SK-N-SH (cell line): Measurements from ENCODE around the gene TRNP1. TPM values are rescaled to one million over a fixed set of nuclear protein-coding genes. Genes with fewer than 3 reads are reported as not detected.

Experiments used
- CTCF ChIA-PET: fragments of 300-600, 350-600 bp; formaldehyde crosslinking; extraction: SDS; loops from one replicate; lab custom pipeline; 2021; lab: Yijun Ruan, JAX
- POLR2A ChIA-PET: fragments of 350-600 bp; sonication (Branson Sonifier 250); formaldehyde crosslinking; extraction: SDS; loops from one replicate; lab custom pipeline; 2020; ENCODE audit warnings: antibody characterized with exemption, inconsistent platforms; lab: Yijun Ruan, JAX
- DNase-seq: peaks from one replicate; pipeline ENCODE4 v3.0.0; 2012
- H2AFZ ChIP-seq: fragments of 200-600 bp; sonication (generic); 2 replicates; pipeline ENCODE4 v1.8.1; 2016; ENCODE audit warnings: antibody characterized with exemption, mild to moderate bottlenecking, low read depth
- H3F3A ChIP-seq: fragments of 200-600 bp; sonication (generic); replicated peaks from 2 replicates; pipeline ENCODE3; 2016; ENCODE audit warnings: antibody characterized with exemption, mild to moderate bottlenecking; ENCODE audit not compliant: insufficient read depth
- H3K27ac ChIP-seq, 2 experiments: fragments of 200-500 bp in 1 of 2; fragments of 200-600 bp in 1 of 2; sonication (Bioruptor generic) in 1 of 2; sonication (generic), shearing (Covaris generic) in 1 of 2; 2 replicates each; pipeline versions ENCODE4 v1.5.1 to v1.6.1; 2014 to 2016; ENCODE audit warnings: low read depth in 2 of 2, inconsistent platforms in 1 of 2, low read length in 1 of 2, mild to moderate bottlenecking in 1 of 2, mixed read lengths in 1 of 2
- H3K27me3 ChIP-seq: fragments of 200-600 bp; sonication (generic), shearing (Covaris generic); 2 replicates; pipeline ENCODE4 v1.6.1; 2016; ENCODE audit warnings: mixed run types; ENCODE audit not compliant: insufficient read depth
- H3K36me3 ChIP-seq, 2 experiments: fragments of 200-500 bp in 1 of 2; fragments of 200-600 bp in 1 of 2; sonication (Bioruptor generic) in 1 of 2; sonication (generic) in 1 of 2; replicated peaks in 1 of 2; 2 replicates each; pipeline versions ENCODE3 to v1.5.1; 2014 to 2016; ENCODE audit warnings: low read length in 1 of 2, mild to moderate bottlenecking in 1 of 2; ENCODE audit not compliant: insufficient read depth in 2 of 2, control insufficient read depth in 1 of 2
- H3K4me1 ChIP-seq, 2 experiments: fragments of 200-500 bp in 1 of 2; fragments of 200-600 bp in 1 of 2; sonication (Bioruptor generic) in 1 of 2; sonication (generic), shearing (Covaris generic) in 1 of 2; 2 replicates each; pipeline versions ENCODE4 v1.5.1 to v1.6.1; 2014 to 2016; ENCODE audit warnings: low read depth in 1 of 2, low read length in 1 of 2, mixed run types in 1 of 2; ENCODE audit not compliant: insufficient read depth in 2 of 2, control insufficient read depth in 1 of 2
- H3K4me2 ChIP-seq: fragments of 200-600 bp; sonication (generic), shearing (Covaris generic); 2 replicates; pipeline ENCODE4 v1.6.1; 2017; ENCODE audit warnings: mixed run types
- H3K4me3 ChIP-seq, 2 experiments: fragments of 200-500 bp in 1 of 2; fragments of 200-600 bp in 1 of 2; sonication (Bioruptor generic) in 1 of 2; sonication (generic), shearing (Covaris generic) in 1 of 2; 2 replicates each; pipeline versions ENCODE4 v1.5.1 to v1.8.1; 2014 to 2016; ENCODE audit warnings: low read depth in 2 of 2, inconsistent platforms in 1 of 2, low read length in 1 of 2, mild to moderate bottlenecking in 1 of 2, mixed read lengths in 1 of 2, moderate library complexity in 1 of 2
- H3K79me2 ChIP-seq: fragments of 200-600 bp; sonication (generic); 2 replicates; pipeline ENCODE4 v1.8.1; 2017; ENCODE audit warnings: mild to moderate bottlenecking; ENCODE audit not compliant: insufficient read depth
- H3K9ac ChIP-seq: fragments of 200-600 bp; sonication (generic); 2 replicates; pipeline ENCODE4 v1.6.1; 2017; ENCODE audit warnings: mixed run types
- H3K9me2 ChIP-seq: fragments of 200-600 bp; sonication (generic); 2 replicates; pipeline ENCODE4 v1.6.1; 2017; ENCODE audit warnings: mixed run types
- H3K9me3 ChIP-seq: fragments of 200-600 bp; sonication (generic); 2 replicates; pipeline ENCODE4 v1.6.1; 2017; ENCODE audit warnings: mixed run types, mild to moderate bottlenecking, moderate library complexity
- H4K20me1 ChIP-seq: fragments of 200-600 bp; sonication (generic); 2 replicates; pipeline ENCODE4 v1.6.1; 2017; ENCODE audit warnings: mild to moderate bottlenecking, mixed run types; ENCODE audit not compliant: insufficient read depth
- EZH2phosphoT487 ChIP-seq: fragments of 200-600 bp; sonication (generic); IDR thresholded peaks from 2 replicates; pipeline ENCODE4 v1.6.1; 2017; ENCODE audit warnings: low read depth, mixed run types, mild to moderate bottlenecking, antibody characterized with exemption, moderate library complexity, borderline replicate concordance
- FOXM1 ChIP-seq: IDR thresholded peaks from 2 replicates; pipeline ENCODE4 v1.4.0; 2012; ENCODE audit warnings: low read depth, mild to moderate bottlenecking
- JUND ChIP-seq: IDR thresholded peaks from 2 replicates; pipeline ENCODE4 v1.4.0; 2012
- POLR2AphosphoS5 ChIP-seq: IDR thresholded peaks from 2 replicates; pipeline ENCODE4 v1.6.1; 2012; ENCODE audit warnings: low read depth, low read length
- TAF1 ChIP-seq: IDR thresholded peaks from 2 replicates; pipeline ENCODE4 v1.6.1; 2012; ENCODE audit warnings: low read depth, mild to moderate bottlenecking, low read length, moderate library complexity, borderline replicate concordance
- YY1 ChIP-seq: IDR thresholded peaks from 2 replicates; pipeline ENCODE4 v1.4.0; 2012; ENCODE audit warnings: low read depth, mild to moderate bottlenecking
- WGBS: methylation state at CpG from one replicate; pipeline ENCODE4 v1.1.6; 2017; ENCODE audit warnings: low lambda C conversion rate; 5-methylcytosine and 5-hydroxymethylcytosine counted together
- polyA plus RNA-seq, 3 experiments: library from polyadenylated mRNA; depleted of rRNA; stranded (reverse); fragments of >200 nt; gene quantifications; 2 replicates each; pipeline ENCODE4 v1.2.3, GENCODE V29; 2012
- TF ChIP-seq, protein P1 (sequence below): IDR thresholded peaks from 2 replicates; pipeline ENCODE4 v1.6.1; 2012; ENCODE audit warnings: mild to moderate bottlenecking, low read depth, low read length, moderate library complexity
- TF ChIP-seq, protein P2 (sequence below): fragments of 150-350 bp; IDR thresholded peaks from 2 replicates; pipeline ENCODE4 v1.6.1; 2016; ENCODE audit warnings: mild to moderate bottlenecking, low read depth, low read length
- TF ChIP-seq, protein P3 (sequence below): IDR thresholded peaks from 2 replicates; pipeline ENCODE4 v1.4.0; 2012; ENCODE audit warnings: low read depth, borderline replicate concordance
- TF ChIP-seq, protein P4 (sequence below): fragments of 150-350 bp; IDR thresholded peaks from 2 replicates; pipeline ENCODE4 v1.6.1; 2017; ENCODE audit warnings: antibody characterized with exemption, low read length, low read depth, borderline replicate concordance
- TF ChIP-seq, protein P5 (sequence below): fragments of 200-600 bp; sonication (generic); IDR thresholded peaks from 2 replicates; pipeline ENCODE4 v1.6.1; 2017; ENCODE audit warnings: antibody characterized with exemption, mild to moderate bottlenecking, moderate library complexity

The TRNP1 gene
- polyA plus RNA-seq, 1 of the 3 experiments (the other 2 are of a cell fraction): 8.8 TPM

DNA sequence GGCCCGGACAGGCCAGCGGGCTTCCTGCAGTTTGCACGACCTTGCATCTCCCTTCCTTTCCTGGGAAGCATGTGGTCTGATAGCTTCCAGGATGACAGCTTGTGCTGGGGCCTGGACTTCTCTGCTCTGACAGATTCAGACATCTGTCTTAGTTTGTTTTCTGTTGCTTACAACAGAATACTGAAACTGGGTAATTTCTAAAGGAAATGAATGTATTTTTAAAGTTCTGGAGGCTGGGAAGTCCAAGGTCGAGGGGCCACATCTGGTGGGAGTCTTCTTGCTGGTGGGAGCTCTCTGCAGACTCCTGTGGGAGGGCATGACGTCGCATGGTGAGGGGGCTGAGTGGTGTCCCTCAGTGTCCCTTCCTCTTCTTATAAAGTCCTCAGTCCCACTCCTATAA lies 54.4 kb downstream of the TRNP1 start:
- no peak for DNase-seq
- Histone ChIP-seq H3K4me2 (no peak overlapping the region), H4K20me1 (no peaks in the 10 kb centered on the region), H2AFZ (no peak overlapping the region), H3K9me3 (no peaks in the 10 kb centered on the region), H3K79me2 (no peaks in the 10 kb centered on the region), H3K27me3 (no peaks in the 10 kb centered on the region), H3K9me2 (no peaks in the 10 kb centered on the region), H3K4me3 (no peak overlapping the region), H3K4me1 (no peaks in the 10 kb centered on the region), H3K9ac (no peak overlapping the region), H3F3A (no peaks in the 10 kb centered on the region), H3K27ac (no peak overlapping the region), H3K36me3 (no peaks in the 10 kb centered on the region)
- 76% methylated on average over 3 of the region's 6 CpGs for WGBS
- TF ChIP-seq YY1: no peak
- no peak for TF ChIP-seq POLR2AphosphoS5
- ChIA-PET CTCF (interaction anchor here (1.3 to 38.3 kb wide), 4 partner anchors 9 to 236 kb away, joined by 5 to 1084 read pairs (median 91); no protein-coding TSS in a partner anchor), POLR2A (no interaction called here)

DNA sequence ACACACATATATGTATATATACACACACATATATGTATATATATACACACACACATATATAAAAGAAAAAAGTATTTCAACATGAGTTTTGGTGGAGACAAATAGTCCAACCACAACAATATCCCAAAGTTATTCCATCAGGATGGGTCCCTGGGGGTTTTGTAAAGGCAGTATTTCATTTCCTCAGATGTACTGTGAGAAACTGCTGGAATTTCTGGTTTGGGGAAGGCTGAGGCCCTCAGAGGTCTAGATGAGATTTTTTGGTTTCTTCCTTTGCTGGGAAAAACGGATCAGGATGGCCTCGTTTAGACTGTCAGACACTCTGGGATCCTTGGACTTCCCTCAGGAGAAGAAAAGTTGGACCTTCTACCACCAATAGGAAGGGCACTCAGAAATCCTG lies 55.6 kb downstream of the TRNP1 start:
- H3K36me3 ChIP-seq: no peaks in the 10 kb centered on the region
- H3K9me3 ChIP-seq: no peaks in the 10 kb centered on the region
- H3K9ac ChIP-seq: no peak overlapping the region
- no peaks in the 10 kb centered on the region for H3K4me1 ChIP-seq
- no peaks in the 10 kb centered on the region for H3K9me2 ChIP-seq
- DNase-seq: no peak
- H3K4me3 ChIP-seq: no peak overlapping the region
- TF ChIP-seq TAF1 (no peak), JUND (no peak), EZH2phosphoT487 (no peak), FOXM1 (no peak), YY1 (no peak)
- TF ChIP-seq, protein P1, sequence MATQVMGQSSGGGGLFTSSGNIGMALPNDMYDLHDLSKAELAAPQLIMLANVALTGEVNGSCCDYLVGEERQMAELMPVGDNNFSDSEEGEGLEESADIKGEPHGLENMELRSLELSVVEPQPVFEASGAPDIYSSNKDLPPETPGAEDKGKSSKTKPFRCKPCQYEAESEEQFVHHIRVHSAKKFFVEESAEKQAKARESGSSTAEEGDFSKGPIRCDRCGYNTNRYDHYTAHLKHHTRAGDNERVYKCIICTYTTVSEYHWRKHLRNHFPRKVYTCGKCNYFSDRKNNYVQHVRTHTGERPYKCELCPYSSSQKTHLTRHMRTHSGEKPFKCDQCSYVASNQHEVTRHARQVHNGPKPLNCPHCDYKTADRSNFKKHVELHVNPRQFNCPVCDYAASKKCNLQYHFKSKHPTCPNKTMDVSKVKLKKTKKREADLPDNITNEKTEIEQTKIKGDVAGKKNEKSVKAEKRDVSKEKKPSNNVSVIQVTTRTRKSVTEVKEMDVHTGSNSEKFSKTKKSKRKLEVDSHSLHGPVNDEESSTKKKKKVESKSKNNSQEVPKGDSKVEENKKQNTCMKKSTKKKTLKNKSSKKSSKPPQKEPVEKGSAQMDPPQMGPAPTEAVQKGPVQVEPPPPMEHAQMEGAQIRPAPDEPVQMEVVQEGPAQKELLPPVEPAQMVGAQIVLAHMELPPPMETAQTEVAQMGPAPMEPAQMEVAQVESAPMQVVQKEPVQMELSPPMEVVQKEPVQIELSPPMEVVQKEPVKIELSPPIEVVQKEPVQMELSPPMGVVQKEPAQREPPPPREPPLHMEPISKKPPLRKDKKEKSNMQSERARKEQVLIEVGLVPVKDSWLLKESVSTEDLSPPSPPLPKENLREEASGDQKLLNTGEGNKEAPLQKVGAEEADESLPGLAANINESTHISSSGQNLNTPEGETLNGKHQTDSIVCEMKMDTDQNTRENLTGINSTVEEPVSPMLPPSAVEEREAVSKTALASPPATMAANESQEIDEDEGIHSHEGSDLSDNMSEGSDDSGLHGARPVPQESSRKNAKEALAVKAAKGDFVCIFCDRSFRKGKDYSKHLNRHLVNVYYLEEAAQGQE: no peak
- TF ChIP-seq, protein P2, sequence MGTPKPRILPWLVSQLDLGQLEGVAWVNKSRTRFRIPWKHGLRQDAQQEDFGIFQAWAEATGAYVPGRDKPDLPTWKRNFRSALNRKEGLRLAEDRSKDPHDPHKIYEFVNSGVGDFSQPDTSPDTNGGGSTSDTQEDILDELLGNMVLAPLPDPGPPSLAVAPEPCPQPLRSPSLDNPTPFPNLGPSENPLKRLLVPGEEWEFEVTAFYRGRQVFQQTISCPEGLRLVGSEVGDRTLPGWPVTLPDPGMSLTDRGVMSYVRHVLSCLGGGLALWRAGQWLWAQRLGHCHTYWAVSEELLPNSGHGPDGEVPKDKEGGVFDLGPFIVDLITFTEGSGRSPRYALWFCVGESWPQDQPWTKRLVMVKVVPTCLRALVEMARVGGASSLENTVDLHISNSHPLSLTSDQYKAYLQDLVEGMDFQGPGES: no peak
- TF ChIP-seq, protein P3, sequence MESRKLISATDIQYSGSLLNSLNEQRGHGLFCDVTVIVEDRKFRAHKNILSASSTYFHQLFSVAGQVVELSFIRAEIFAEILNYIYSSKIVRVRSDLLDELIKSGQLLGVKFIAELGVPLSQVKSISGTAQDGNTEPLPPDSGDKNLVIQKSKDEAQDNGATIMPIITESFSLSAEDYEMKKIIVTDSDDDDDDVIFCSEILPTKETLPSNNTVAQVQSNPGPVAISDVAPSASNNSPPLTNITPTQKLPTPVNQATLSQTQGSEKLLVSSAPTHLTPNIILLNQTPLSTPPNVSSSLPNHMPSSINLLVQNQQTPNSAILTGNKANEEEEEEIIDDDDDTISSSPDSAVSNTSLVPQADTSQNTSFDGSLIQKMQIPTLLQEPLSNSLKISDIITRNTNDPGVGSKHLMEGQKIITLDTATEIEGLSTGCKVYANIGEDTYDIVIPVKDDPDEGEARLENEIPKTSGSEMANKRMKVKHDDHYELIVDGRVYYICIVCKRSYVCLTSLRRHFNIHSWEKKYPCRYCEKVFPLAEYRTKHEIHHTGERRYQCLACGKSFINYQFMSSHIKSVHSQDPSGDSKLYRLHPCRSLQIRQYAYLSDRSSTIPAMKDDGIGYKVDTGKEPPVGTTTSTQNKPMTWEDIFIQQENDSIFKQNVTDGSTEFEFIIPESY: no peak
- TF ChIP-seq, protein P4, sequence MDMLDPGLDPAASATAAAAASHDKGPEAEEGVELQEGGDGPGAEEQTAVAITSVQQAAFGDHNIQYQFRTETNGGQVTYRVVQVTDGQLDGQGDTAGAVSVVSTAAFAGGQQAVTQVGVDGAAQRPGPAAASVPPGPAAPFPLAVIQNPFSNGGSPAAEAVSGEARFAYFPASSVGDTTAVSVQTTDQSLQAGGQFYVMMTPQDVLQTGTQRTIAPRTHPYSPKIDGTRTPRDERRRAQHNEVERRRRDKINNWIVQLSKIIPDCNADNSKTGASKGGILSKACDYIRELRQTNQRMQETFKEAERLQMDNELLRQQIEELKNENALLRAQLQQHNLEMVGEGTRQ: no peak
- TF ChIP-seq, protein P5, sequence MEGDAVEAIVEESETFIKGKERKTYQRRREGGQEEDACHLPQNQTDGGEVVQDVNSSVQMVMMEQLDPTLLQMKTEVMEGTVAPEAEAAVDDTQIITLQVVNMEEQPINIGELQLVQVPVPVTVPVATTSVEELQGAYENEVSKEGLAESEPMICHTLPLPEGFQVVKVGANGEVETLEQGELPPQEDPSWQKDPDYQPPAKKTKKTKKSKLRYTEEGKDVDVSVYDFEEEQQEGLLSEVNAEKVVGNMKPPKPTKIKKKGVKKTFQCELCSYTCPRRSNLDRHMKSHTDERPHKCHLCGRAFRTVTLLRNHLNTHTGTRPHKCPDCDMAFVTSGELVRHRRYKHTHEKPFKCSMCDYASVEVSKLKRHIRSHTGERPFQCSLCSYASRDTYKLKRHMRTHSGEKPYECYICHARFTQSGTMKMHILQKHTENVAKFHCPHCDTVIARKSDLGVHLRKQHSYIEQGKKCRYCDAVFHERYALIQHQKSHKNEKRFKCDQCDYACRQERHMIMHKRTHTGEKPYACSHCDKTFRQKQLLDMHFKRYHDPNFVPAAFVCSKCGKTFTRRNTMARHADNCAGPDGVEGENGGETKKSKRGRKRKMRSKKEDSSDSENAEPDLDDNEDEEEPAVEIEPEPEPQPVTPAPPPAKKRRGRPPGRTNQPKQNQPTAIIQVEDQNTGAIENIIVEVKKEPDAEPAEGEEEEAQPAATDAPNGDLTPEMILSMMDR: no peak
- ChIA-PET CTCF (interaction anchor here (1.3 to 38.3 kb wide), 3 partner anchors 44 to 235 kb away, joined by 5 to 1084 read pairs (median 26); no protein-coding TSS in a partner anchor), POLR2A (no interaction called here)
- H3K4me2 ChIP-seq: no peak overlapping the region
- H2AFZ ChIP-seq: no peak overlapping the region
- no peaks in the 10 kb centered on the region for H3K27me3 ChIP-seq
- H4K20me1 ChIP-seq: no peaks in the 10 kb centered on the region
- H3F3A ChIP-seq: no peaks in the 10 kb centered on the region
- H3K79me2 ChIP-seq: no peaks in the 10 kb centered on the region
- 67% methylated on average over 2 of the region's 2 CpGs for WGBS
- no peak overlapping the region for H3K27ac ChIP-seq
